ENCODE measurements around the gene TTLL6.

Gene TTLL6

DNA sequence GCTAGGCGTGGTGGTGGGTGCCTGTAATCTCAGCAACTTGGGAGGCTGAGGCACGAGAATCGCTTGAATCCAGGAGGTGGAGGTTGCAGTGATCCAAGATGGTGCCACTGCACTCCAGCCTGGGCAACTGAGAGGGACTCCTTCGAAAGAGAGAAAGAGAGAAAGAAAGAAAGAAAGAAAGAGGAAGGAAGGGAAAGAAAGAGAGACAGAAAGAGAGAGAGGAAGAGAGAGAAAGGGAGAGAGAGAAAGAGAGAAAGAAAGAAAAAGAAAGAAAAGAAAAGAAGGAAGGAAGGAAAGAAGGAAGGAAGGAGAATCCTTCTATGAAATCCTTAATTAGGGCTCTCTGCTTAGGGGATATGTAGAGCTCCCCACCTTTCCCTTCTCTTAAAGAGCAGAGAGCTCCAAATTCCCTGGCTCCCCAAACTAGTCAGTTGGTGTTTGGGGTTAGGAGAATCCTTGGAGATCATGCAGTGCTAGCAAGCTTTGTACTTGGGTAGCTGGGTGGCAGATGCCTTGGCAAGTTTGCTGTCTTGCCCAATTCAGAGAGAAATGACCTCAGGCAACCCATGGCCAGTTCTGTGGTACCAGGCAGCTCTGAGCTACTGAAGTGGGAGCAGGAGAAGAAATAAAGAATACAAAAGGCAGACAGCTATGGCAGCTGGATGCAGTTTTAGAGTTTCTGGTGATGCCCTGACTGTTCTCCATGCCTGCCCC lies 79.5 kb downstream of the TTLL6 start:
- DNase-seq (ENCODE audit: low spot score) = no peak

DNA sequence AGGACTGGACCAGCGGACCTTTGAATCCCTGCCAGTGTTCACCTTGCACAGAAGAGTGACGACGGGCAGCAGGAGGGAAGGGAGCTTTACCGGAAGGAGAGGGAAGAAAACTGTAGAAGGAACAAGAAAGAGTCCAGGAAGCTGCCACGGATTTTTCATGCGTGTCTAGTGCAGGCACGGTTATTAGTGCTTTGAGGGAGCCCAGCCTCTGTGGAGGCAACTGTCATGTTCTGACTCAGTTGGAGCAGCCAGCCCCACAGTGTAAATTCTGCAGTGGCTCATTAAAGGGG lies 82.0 kb downstream of the TTLL6 start:
- DNase-seq (ENCODE audit: low spot score) = no peak

DNA sequence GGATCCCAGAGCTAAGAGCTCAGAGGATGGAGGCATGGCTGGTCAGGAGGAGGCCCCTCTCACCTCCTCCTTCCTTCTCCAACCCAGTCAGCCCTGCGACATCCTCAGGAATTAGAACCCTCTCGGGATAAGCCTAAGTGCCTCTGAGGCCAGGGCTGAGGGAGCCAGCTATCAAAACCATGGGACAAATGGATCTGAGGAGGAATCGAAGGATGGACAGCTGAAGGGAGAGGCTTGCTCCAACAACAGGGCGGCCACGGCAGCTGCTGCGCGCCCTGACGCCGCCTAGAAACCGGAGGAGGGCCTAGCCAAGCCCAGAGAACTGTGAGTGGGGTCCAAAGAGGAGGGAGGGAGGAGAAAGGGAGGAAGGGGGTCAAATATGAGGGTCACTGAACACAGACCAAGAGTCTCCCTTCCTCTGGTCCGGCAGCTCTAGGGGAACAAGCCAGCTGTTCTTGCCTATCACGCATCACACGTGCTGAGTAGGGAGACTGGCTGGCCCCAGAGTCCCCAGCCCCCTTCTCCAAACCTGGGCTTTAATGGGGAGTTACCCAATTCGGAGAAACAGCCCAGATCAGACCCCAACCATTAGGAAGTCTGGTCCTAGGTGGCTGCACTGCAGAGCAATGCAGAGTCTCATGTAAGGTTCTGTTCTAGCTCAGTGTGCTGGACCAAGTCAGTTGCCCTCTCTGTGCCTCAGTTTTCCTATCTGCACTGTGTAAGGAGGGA lies 82.5 kb downstream of the TTLL6 start:
- DNase-seq (ENCODE audit: low spot score) = no peak

GRCh38 chr17:48733632-48734328 lies 83.2 kb downstream of the TTLL6 start:
- DNase-seq (ENCODE audit: low spot score) = no peak

GRCh38 chr17:48732688-48733629 lies 84.1 kb downstream of the TTLL6 start:
- no peak for DNase-seq (ENCODE audit: low spot score)

GRCh38 chr17:48731355-48731754 lies 85.7 kb downstream of the TTLL6 start:
- DNase-seq (ENCODE audit: low spot score) = no peak

DNA sequence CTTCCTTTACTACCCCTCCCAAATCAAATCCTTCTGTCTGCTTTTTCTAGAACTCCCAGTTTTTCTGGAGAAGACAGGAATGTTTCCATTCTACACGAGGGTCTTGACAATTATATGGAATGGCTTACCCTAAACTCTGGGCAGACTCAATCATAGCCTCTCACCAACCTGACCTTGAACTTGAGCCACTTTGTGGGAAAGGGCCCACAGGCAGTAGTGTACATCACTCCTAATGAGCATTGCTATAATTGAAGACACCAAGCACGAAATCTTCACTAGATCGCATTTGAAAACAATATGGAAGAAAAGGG lies 86.8 kb downstream of the TTLL6 start:
- DNase-seq (ENCODE audit: low spot score) = no peak

- no peak for DNase-seq (ENCODE audit: low spot score)
Measured at GRCh38 chr17:48729335-48730239, 87.4 kb downstream of the TTLL6 start.

DNA sequence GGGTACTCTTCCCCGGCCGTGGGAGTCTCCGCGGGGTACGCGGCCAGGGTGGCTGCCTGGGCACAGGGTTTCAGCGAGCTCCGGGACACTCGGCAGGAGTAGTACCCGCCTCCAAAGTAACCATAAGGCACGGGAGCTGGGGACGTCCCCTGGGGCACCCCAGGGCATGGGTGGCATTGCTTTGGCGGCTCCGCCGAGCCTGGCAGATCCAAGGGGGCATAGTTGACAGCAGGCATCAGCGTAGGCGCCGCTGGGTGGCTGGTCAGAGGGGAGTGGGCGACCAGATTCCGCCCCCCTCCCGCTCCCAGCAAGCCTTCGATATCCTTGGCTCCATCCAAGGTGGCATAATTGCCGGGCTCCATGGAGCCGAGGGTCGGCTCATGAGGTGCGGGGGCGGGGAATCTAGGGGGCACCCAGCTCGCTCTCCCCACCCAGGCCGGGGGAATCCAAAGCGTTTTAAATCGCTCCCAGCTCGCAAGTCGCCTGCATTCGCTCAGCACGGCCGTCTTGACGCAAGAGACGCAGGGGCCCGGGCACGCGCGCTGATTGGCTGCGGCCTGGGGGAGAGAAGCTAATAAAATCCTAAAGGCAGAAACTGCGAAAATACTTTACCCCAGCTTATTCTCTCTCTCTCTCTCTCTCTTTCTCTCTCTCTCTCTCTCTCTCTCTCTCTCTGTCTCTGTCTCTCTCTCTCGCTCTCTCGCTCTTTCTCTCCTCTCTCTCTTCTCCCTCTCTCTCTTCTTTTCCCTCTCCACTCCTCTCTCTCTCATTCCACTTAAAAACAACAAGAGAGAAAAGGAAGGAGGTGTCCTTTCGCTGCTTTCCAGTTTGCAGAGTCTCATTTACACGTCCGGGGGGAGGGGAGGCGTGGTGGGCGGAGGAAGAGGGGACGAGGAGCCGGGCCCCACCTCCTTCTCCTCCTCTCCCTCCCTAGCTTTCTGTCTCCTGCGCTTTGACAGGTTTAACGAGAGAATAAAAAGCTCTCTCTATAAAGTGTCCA lies 88.5 kb downstream of the TTLL6 start, which contains the start of gene HOXB13:
Gene HOXB13, minus strand, starts transcription at position 519 of the 1,000 bp plus-strand sequence. Its CDS starts 157 bp downstream, at position 362.
- DNase-seq (ENCODE audit: low spot score) = no peak

DNA sequence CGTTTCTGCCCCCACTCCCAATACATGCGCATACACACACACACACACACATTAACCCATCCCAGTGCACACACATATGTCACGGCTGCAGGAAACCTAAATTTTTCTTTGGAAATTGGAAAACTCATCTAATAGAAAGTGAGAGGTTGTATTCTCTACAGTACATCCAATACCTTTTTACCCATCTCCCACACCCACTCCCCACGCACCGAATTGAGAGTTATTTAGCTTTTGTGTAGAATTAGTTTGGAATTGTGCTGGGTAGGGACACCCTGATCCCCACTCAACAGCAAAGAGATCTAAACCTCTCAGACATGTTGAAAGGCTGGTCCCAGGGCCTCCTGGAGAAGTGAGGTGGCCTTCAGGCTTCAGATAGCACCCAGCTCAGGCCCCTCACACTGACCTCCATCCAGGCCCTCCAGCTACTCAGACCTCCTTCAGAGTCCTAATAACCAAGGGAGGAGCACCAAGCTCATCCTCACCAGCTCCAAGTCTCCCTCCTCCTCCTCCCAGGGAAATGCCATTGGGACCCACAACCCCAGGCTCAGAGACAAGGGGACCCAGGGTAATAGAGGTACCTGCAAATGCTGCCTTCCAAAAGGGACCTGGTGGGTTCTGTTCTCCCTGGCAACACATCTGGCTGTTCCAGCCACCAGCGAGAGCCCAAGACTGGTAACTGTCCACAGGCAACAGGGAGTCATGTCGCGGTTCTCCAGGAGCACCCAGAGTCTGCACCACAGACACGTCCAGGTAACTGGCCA lies 89.4 kb downstream of the TTLL6 start:
- no peak for DNase-seq (ENCODE audit: low spot score)

DNA sequence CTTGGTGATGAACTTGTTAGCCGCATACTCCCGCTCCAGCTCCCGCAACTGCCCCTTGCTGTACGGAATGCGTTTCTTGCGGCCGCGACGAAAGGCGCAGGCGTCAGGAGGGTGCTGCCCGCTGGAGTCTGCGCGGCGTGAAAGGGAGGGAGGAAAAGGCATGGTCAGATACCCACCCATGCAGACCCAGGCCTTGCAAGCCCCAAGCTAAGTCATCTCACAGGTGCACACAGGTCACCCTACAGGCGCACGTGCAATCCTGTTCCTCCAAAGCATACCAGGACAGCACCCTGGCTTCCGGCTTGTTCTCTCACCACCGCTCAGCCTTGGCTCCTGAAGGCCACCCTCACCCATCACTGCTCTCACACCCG lies 90.1 kb downstream of the TTLL6 start:
- DNase-seq (ENCODE audit: low spot score) = no peak

DNA sequence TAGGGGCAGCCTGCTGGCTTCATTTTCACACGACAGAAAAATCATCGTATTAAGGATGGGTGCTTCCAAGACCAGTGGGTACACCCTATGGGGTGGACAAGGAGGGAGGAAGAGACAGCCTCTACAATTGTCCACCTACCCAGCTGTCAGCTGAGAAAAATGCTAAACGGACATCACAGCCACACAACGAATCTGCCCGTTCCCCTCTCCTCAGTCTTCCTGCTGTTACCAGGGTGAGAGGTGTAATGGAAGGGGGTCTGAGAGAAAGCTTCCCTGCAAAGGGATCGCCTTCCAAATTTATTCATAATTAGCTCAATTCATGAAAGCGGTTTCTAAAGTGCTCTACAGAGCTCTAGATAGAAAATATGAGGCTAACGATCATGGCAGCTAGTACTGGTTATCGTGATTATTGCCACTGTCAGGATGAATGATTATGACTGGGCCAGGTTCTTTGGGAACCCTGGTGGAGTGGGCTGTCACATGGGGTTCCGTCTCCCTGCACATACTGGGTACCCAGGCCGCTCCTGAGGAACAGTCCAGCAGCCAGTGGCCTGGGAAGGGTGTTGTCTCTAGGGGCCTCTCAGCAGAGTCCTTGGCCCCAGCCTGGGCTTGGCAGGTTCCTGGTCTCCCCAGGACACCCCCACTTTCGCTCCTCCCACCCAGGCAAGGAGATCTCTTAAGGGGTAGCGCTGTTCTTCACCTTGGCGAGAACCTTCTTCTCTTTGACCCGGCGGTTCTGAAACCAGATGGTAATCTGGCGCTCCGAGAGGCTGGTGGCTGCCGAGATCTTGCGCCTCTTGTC lies 90.7 kb downstream of the TTLL6 start:
- no peak for DNase-seq (ENCODE audit: low spot score)

GRCh38 chr17:48725288-48726064 lies 91.6 kb downstream of the TTLL6 start:
- no peak for DNase-seq (ENCODE audit: low spot score)

GRCh38 chr17:48725004-48725287 lies 92.1 kb downstream of the TTLL6 start:
- peak; percentile 20 for DNase-seq (ENCODE audit: low spot score)

DNA sequence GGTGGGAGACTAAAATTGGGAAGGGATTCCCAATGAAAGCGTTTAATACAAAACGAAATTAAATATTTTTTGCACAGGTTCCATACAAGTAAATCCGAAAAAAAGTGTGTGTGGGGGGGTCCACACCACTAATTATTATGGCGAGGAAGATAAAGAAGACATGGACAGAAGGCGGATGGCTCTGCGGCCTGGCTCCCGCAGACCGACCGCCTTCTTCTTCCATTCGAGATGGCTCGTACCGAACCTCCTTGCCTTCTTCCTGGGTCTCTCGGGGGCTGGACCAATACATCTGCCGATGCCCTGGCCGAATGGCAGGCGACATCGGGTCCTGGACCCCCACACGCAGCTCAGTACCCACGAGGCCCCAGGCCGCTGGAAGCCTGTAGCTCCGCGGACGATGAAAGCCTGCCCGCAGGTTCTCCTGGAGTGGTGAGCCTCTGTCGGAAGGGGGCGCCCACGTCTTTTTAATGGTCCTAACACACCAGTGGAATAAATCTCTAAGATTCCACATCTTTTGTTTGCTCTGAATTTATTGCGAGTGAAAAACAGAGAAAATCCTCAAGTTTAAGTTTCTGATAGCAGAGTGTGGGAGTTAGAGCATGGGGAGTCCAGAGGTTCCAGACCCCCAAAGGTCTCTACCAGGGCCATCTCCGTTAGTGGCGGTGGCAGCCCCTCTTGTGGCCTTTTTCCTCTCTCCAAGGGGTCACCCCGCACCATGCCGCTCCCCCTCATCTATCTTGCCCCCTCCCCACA lies 92.6 kb downstream of the TTLL6 start:
- peak; percentile 78 for DNase-seq (ENCODE audit: low spot score)

DNA sequence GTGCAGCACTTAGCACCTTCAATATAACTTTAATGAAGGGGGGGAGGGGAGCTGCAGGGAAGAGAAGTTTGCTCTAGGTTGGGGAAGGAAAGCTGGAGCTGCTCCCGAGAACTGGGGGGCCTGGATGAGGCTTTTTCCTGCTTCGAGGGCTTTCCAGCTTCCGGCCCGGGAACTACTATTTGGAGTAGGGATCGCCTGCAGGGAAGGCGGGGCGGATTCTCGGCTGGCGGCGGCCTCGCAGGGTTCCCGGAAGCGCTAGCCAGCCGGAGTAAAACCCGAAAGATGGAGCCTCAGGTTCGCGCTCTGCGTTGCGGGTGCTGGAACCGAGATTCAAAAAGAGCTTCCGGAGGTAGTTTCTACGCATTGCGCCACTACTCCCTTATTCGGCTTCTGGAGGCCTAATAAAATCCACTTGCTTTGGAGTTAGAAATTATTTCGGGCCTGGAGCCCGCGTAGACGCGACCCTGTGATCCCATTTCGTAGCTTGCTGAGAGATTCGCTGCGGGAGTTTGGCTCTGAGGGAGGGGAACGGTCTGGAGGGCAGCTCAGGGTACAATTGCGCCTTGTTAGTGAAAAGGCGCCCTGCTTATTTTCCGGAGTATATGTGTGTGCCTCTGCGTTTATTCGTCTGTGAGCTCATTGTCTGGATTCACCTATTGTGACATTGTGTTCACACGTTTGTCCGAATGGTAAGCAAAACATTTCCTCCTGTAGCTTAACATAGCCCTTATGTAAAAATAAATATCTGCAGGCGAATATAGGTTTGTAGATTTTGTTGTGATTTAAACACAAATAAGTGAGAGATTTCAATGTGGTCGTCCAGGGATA lies 93.4 kb downstream of the TTLL6 start:
- no peak for DNase-seq (ENCODE audit: low spot score)

Measured in NAMALWA (cell line).